Neural progenitor cell (in vitro differentiated cells): ENCODE measurements around the gene KCTD3. TPM values are rescaled to one million over a fixed set of nuclear protein-coding genes. Genes with fewer than 3 reads are reported as not detected.
A peak's percentile ranks its signal among the peaks of the same experiment; 100 is the strongest.

Experiments
- DNase-seq: peaks from one replicate; pipeline ENCODE4 v3.0.0-alpha.2; 2016; ENCODE audit warnings: low spot score
- H2AFZ ChIP-seq: fragments of 200-600 bp; sonication (generic); replicated peaks from 2 replicates; pipeline ENCODE4 v1.6.1; 2016; ENCODE audit warnings: antibody characterized with exemption
- H3F3A ChIP-seq: fragments of 200-600 bp; sonication (generic); 2 replicates; pipeline ENCODE4 v1.6.1; 2016; ENCODE audit warnings: antibody characterized with exemption, low read depth
- H3K27ac ChIP-seq: fragments of 200-600 bp; sonication (generic); 2 replicates; pipeline ENCODE4 v1.5.1; 2016; ENCODE audit warnings: mild to moderate bottlenecking
- H3K27me3 ChIP-seq: fragments of 200-600 bp; sonication (generic); 2 replicates; pipeline ENCODE4 v1.6.1; 2016; ENCODE audit warnings: mild to moderate bottlenecking, moderate library complexity
- H3K36me3 ChIP-seq: fragments of 200-600 bp; sonication (generic); 2 replicates; pipeline ENCODE4 v1.5.1; 2016
- H3K4me1 ChIP-seq: fragments of 200-600 bp; sonication (generic); 2 replicates; pipeline ENCODE4 v1.6.1; 2016; ENCODE audit warnings: mixed run types
- H3K4me2 ChIP-seq: fragments of 200-600 bp; sonication (generic); 2 replicates; pipeline ENCODE4 v1.6.1; 2016
- H3K4me3 ChIP-seq: fragments of 200-600 bp; sonication (generic); 2 replicates; pipeline ENCODE4 v1.5.1; 2016
- H3K79me2 ChIP-seq: fragments of 200-600 bp; sonication (generic); 2 replicates; pipeline ENCODE4 v1.6.1; 2016; ENCODE audit warnings: low read depth
- H3K9ac ChIP-seq: fragments of 200-600 bp; sonication (generic); 2 replicates; pipeline ENCODE4 v1.6.1; 2016
- H3K9me3 ChIP-seq: fragments of 200-600 bp; sonication (generic); 2 replicates; pipeline ENCODE4 v1.5.1; 2016; ENCODE audit warnings: low read depth
- H4K20me1 ChIP-seq: fragments of 200-600 bp; sonication (generic); 2 replicates; pipeline ENCODE4 v1.6.1; 2016; ENCODE audit warnings: low read depth
- H3K27ac Mint-ChIP-seq: 3 replicates; pipeline ENCODE4 v1.8.0; 2021; ENCODE audit warnings: mixed read lengths
- H3K27me3 Mint-ChIP-seq: 2 replicates; pipeline ENCODE4 v1.8.0; 2022; ENCODE audit warnings: low read depth, mild to moderate bottlenecking, inconsistent platforms, moderate library complexity, mixed read lengths; ENCODE audit not compliant: insufficient read depth
- H3K36me3 Mint-ChIP-seq: 3 replicates; pipeline ENCODE4 v1.8.0; 2021; ENCODE audit warnings: mixed read lengths
- H3K4me1 Mint-ChIP-seq: 3 replicates; pipeline ENCODE4 v1.8.0; 2021; ENCODE audit warnings: mixed read lengths
- H3K4me3 Mint-ChIP-seq: 3 replicates; pipeline ENCODE4 v1.8.0; 2021; ENCODE audit warnings: mild to moderate bottlenecking, moderate library complexity, mixed read lengths
- H3K9me3 Mint-ChIP-seq: 3 replicates; pipeline ENCODE4 v1.8.0; 2020; ENCODE audit warnings: mixed read lengths
- EZH2 ChIP-seq: fragments of 200-600 bp; sonication (generic); IDR thresholded peaks from 2 replicates; pipeline ENCODE4 v1.6.1; 2017; ENCODE audit warnings: antibody characterized with exemption, mild to moderate bottlenecking, moderate library complexity
- EZH2phosphoT487 ChIP-seq: fragments of 200-600 bp; sonication (generic); IDR thresholded peaks from 2 replicates; pipeline ENCODE4 v1.6.1; 2017; ENCODE audit warnings: antibody characterized with exemption
- total RNA-seq: library from RNA; depleted of rRNA; stranded (reverse); fragments of >200 nt; gene quantifications from 2 replicates; pipeline ENCODE4 v1.2.3, GENCODE V29; 2015; ENCODE audit warnings: low replicate concordance
- TF ChIP-seq, protein P1 (sequence below): fragments of 200-600 bp; sonication (generic); IDR thresholded peaks from 2 replicates; pipeline ENCODE4 v1.5.1; 2017; ENCODE audit warnings: antibody characterized with exemption, mild to moderate bottlenecking

KCTD3 gene
- total RNA-seq, 1 donor from 2014 or later, result 70.1 TPM

DNA sequence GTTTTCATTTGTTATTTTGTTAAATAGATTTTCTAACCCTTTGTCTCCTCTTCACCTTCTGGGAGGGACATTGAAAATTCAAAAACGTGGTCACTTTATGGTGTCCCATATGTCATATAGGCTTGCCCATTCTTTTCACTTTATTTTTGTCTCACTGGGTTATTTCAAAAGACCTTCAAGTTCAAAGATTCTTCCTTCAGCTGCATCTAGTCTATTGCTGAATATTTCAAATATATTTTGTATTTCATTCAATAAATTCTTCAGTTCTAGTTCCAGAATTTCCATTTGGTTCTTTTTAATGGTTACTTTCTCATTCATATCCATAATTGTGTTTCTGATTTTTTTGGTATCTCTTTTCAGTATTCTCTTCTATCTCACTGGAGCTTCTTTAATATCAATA lies 11.6 kb upstream of the KCTD3 start:
- H3K27me3 ChIP-seq, result no peaks in the 10 kb centered on the region
- no peaks in the 10 kb centered on the region for H3K9me3 ChIP-seq
- no peak overlapping the region for H3K9ac ChIP-seq
- H3F3A ChIP-seq, result no peaks in the 10 kb centered on the region
- Mint-ChIP-seq H3K4me3 (no peak overlapping the region), H3K27me3 (no peaks in the 10 kb centered on the region), H3K36me3 (peaks cover 2% of the 10 kb centered on the region), H3K4me1 (no peaks in the 10 kb centered on the region), H3K9me3 (peaks cover 15% of the 10 kb centered on the region), H3K27ac (no peak overlapping the region)
- H4K20me1 ChIP-seq, result no peaks in the 10 kb centered on the region
- TF ChIP-seq, protein P1, sequence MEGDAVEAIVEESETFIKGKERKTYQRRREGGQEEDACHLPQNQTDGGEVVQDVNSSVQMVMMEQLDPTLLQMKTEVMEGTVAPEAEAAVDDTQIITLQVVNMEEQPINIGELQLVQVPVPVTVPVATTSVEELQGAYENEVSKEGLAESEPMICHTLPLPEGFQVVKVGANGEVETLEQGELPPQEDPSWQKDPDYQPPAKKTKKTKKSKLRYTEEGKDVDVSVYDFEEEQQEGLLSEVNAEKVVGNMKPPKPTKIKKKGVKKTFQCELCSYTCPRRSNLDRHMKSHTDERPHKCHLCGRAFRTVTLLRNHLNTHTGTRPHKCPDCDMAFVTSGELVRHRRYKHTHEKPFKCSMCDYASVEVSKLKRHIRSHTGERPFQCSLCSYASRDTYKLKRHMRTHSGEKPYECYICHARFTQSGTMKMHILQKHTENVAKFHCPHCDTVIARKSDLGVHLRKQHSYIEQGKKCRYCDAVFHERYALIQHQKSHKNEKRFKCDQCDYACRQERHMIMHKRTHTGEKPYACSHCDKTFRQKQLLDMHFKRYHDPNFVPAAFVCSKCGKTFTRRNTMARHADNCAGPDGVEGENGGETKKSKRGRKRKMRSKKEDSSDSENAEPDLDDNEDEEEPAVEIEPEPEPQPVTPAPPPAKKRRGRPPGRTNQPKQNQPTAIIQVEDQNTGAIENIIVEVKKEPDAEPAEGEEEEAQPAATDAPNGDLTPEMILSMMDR, result no peak
- TF ChIP-seq EZH2phosphoT487 (no peak), EZH2 (no peak)
- no peak for DNase-seq
- H3K4me2 ChIP-seq, result no peak overlapping the region
- H2AFZ ChIP-seq, result no peak overlapping the region
- H3K4me1 ChIP-seq, result no peaks in the 10 kb centered on the region
- H3K27ac ChIP-seq, result no peak overlapping the region
- H3K79me2 ChIP-seq, result no peaks in the 10 kb centered on the region
- H3K36me3 ChIP-seq, result no peaks in the 10 kb centered on the region
- H3K4me3 ChIP-seq, result no peak overlapping the region

DNA sequence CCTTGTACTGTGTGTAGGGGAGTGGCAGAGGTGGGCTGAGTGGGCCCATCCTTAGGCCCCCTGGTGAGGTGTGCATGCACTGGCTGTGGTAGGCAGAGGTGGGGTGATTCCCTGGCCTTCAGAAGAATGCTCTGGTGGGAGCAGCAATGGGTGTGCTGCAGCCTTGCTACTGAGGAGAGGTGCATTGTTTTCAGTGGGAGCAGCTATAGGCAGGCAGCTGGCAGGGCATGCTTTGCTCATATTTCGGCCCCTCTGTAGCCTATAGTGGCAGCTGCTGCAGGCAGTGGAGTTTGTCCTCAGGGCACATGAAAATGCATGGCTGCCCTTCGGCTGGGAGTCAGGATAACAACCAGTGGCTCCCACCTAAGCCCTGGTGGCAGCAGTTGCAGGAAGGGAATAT lies 10.1 kb upstream of the KCTD3 start:
- Histone ChIP-seq H3K27ac (no peak overlapping the region), H3K9ac (no peak overlapping the region), H3K4me3 (no peak overlapping the region), H3K9me3 (no peaks in the 10 kb centered on the region), H3F3A (no peaks in the 10 kb centered on the region), H2AFZ (peak overlapping the region; percentile 91), H3K79me2 (no peaks in the 10 kb centered on the region), H3K4me1 (no peaks in the 10 kb centered on the region), H3K36me3 (no peaks in the 10 kb centered on the region), H3K4me2 (no peak overlapping the region), H4K20me1 (no peaks in the 10 kb centered on the region), H3K27me3 (no peaks in the 10 kb centered on the region)
- DNase-seq, result no peak
- H3K9me3 Mint-ChIP-seq, result peaks cover 17% of the 10 kb centered on the region
- H3K36me3 Mint-ChIP-seq, result peaks cover 2% of the 10 kb centered on the region
- no peak for TF ChIP-seq EZH2
- TF ChIP-seq, protein P1, result no peak
- TF ChIP-seq EZH2phosphoT487, result no peak
- H3K4me3 Mint-ChIP-seq, result no peak overlapping the region
- no peaks in the 10 kb centered on the region for H3K4me1 Mint-ChIP-seq
- no peak overlapping the region for H3K27ac Mint-ChIP-seq
- no peaks in the 10 kb centered on the region for H3K27me3 Mint-ChIP-seq

DNA sequence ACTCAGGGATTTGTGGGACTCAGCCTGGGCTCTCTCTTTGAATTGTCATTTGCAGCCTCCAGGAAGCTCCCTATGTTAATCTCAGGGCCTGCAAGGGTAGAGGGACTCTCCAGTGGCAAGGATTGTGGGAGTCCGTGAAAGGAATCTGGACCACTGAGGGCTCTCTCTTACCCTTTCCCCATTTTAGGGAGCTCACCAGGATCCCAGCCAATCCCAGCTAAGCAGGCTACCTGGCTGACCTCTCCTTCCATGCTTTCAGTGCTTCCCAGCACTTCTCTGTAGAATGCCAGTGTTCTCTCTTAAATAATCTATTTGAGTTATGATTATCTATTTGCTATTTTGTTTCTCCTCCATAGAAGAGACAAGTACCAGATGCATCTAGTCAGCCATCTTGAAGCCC lies 9.6 kb upstream of the KCTD3 start:
- no peaks in the 10 kb centered on the region for H4K20me1 ChIP-seq
- H3K9me3 ChIP-seq, result no peaks in the 10 kb centered on the region
- no peak overlapping the region for H3K4me3 ChIP-seq
- no peak overlapping the region for H3K4me3 Mint-ChIP-seq
- no peak overlapping the region for H3K9ac ChIP-seq
- H3K27me3 ChIP-seq, result no peaks in the 10 kb centered on the region
- no peak for DNase-seq
- H3F3A ChIP-seq, result no peaks in the 10 kb centered on the region
- no peaks in the 10 kb centered on the region for H3K4me1 Mint-ChIP-seq
- no peaks in the 10 kb centered on the region for H3K36me3 ChIP-seq
- no peak for TF ChIP-seq EZH2phosphoT487
- TF ChIP-seq, protein P1, result no peak
- no peak for TF ChIP-seq EZH2
- peaks cover 2% of the 10 kb centered on the region for H3K36me3 Mint-ChIP-seq
- H3K79me2 ChIP-seq, result no peaks in the 10 kb centered on the region
- H2AFZ ChIP-seq, result peak overlapping the region; percentile 91
- peaks cover 17% of the 10 kb centered on the region for H3K9me3 Mint-ChIP-seq
- no peak overlapping the region for H3K27ac ChIP-seq
- no peaks in the 10 kb centered on the region for H3K4me1 ChIP-seq
- H3K4me2 ChIP-seq, result no peak overlapping the region
- no peaks in the 10 kb centered on the region for H3K27me3 Mint-ChIP-seq
- H3K27ac Mint-ChIP-seq, result no peak overlapping the region
